SKM-1 treated with dmso at 0.1 percent for 144 hours (cell line): ENCODE data around the gene MS4A6A.
A peak's percentile ranks its signal among the peaks of the same experiment; 100 is the strongest.
"Not testable (repeated sequence)": the region's sequence is repeated elsewhere in the genome, so short reads cannot be mapped to it uniquely, and the experiment has no call there.

ENCODE experiments used
- DNase-seq: peaks from one replicate; lab custom pipeline; 2025; ENCODE audit not compliant: unreplicated experiment; lab: John Stamatoyannopoulos, UW

Gene MS4A6A

GRCh38 chr11:60130496-60130895 is 52.4 kb downstream of the MS4A6A start:
- DNase-seq = peak; percentile 44

GRCh38 chr11:60129853-60130252 is 53.0 kb downstream of the MS4A6A start:
- no peak for DNase-seq

- DNase-seq = not testable (repeated sequence)
These were observed 54.0 kb downstream of the MS4A6A start for GRCh38 chr11:60128866-60129265.

GRCh38 chr11:60128376-60128775 is 54.5 kb downstream of the MS4A6A start:
- DNase-seq = no peak

- DNase-seq = no peak
These were observed 55.5 kb downstream of the MS4A6A start for GRCh38 chr11:60127311-60127811.

GRCh38 chr11:60125956-60126585 is 56.8 kb downstream of the MS4A6A start:
- no peak for DNase-seq

GRCh38 chr11:60124802-60125432 is 58.0 kb downstream of the MS4A6A start:
- DNase-seq = no peak
